NK-92 (cell line): ENCODE data around the gene GMPPA.

Experiments used
- DNase-seq: peaks from one replicate; lab custom pipeline; 2025; ENCODE audit not compliant: unreplicated experiment; lab: John Stamatoyannopoulos, UW

The GMPPA gene

DNA sequence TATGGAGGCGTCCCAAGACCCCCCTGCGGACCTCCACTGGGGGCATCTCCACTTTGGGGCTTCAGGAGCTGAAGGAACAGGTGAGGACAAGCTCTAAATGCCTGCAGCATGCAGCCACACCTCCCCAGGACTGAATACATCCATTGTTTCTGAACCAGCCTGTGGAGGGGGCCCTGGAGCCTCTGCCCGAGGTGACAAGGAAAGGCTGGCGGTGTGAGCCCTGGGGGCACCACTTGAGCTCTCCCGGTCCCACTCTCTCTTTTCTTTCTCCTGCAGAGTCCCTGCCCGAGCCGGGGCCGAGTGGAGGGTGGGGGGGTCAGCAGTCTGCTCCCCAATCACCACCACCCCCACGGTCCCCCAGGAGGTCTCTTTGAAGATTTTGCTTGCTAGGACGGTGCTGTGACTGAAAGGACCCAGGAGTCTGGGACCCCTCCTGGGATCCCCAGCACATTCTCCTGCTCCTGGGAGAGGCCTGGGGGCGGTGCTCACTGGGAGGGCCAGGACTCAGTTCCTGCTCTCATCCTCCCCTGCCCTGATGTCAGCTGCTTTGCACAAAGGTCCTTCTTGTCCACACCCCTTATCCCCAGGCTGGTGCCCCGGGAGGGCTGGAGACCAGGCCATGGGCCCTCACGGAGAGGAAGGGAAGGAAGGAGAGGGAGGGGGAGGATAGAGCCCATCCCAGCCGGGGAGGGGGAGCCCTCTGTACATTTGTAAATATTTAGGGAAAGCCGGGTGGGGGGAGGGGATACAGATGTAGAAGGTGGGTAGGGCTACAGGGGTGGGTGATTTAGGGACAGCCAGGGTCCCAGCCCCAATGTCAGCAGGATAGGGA lies 39.2 kb downstream of the GMPPA start:
- DNase-seq: no peak

DNA sequence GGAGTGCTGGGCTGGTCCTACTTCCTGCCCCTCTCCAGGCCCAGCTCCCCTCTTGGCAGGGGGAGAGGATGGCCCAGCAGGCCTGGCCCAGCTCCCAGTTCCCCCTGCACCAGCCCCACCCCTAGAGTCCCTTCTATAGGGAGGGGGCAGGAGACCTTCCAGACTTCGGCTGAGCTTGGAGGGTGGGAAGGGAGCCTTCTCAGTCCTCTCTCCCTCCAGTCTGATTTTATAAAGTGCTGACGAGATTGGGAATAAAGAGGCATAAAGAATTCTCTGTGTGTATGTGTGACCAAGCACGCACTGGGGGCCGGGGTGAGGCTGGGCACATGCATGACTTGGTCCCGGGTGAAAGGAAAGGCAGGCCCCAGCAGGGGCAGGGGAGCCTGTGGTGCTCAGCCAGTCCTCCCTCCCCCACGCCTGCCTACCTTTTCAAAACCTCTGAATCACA lies 39.8 kb downstream of the GMPPA start:
- no peak for DNase-seq

DNA sequence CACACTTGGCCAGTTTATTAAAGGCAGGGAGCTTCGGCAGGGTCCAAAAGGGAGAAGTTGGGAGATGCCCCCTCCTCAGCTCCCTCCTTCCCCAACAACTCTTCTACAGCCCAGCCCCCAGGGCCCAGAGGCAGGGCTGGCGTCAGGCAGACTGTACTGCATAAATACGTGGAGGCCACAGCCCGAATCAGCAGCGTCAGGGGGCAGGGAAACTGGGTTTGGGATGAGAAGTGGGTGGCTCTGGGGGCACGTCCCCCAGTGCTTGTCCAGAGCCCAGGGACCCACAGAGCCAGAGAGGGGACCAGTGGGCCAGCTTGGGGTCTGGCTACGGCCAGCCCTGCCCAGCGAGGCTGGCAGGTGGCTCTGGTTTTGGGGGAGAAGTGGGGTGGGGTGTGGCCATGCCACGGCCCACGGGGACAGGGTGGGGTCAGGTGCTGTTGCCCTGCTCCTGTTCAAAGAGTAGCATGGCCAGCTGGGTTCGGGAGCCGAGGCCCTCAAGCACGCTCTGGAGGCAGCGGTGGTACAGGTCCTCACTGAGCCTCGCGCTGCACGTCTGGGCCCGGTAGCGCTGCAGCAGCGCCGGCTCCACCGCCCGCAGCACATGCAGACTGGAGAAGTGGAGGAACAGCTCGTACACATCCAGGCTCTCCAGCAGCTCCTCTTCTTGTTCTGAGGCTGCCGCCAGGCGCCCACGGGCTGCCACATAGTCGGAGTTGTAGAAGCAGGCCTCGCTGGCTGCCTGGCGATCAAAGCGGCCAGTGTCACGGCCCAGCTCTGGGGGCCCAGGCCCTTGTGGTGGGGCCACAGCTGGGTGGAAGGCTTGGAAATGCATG lies 40.5 kb downstream of the GMPPA start:
- DNase-seq: no peak

DNA sequence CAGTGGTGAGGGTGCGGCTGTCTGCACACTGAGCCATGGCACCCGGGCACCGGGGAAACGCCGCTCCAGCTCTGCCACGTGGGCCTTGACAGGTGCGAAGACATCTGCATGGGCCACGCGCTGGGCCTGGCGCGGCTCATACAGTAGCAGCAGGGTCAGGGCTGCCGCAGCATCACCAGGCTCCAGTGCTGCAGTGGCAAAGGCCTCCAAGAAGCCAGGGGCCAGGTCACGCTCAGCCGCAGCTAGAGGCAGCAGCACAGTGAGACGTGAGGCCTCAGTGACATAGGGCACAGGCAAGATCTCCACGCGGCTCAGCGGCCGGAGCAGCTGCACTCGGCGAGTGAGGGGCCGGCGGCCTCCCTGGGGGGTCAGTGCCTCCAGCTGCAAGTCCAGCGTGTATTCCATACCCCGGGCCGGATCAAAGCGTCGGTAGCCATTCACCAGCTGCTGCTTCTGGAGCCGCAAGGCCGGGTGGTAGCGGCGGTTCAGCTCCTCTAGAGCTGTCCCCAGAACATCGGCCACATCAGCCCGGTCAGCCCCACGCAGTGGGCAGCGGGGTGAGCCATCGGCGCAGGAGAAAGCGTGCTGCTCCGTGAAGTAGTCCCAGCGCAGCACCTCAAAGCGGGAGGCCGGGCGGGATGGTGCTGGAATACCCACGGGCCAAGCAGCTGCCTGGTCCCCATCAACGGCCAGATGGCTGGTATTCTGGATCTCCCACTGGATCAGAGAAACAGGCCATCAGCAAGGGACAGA lies 41.4 kb downstream of the GMPPA start:
- DNase-seq: no peak

DNA sequence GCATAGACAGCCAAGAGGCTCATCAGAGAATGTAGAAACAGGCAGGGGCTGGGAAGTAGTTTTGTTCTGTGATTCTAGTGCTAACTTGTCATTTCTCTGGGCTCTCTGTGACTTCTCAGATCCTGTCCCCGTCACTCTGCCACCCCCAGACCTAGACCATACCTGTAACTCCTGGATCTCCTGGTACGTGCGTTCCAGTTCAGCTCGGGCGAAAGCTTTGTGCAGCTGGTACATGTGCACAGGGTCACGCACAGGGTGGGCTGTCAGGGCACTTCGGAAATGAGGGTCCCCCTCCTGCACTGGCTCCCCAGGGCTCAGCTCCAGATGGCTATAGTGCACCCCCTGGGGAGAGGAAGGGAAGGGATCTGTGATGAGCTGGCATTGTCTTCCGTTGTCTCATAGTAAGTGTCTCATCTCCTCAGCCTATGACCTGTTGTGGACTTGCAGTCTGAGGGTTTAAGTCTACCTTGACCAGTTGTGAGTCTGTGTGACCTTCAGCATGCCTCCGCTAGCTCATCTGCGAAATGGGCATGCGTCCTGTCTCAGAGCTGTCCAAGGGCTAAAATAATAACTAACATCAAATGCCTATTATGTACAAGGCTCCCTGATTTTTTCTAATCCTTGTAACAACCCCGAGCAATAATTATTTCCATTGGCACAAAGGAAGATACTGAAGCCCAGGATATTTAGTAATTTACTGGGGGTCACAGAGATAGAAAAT lies 42.3 kb downstream of the GMPPA start:
- DNase-seq: no peak

DNA sequence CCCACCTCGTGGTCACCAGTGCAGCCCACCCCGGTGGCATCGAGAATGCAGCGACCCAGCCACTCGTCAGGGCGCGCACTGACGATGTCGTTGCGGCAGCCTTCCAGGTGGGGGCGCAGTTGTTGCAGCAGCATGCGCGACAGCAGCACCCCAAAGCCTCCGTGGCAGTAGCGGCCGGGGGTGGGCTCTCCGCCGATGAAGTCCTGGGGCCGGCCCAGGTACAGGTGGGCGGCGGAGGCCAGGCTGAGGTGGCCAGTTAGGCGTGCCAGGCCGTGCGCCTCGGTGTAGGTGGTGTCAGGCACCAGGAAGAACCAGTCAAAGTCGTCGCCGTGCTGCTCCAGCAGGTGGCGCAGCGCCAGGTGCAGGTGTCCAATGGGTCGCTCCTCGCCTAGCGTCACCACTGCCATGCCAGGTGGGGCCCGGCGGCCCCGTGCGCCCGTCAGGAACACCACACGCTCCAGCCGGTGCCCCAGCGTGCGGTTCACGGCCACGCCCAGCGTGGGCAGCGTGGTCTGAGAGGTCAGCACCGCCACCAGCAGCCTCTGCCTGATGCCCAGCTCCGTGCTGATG lies 43.0 kb downstream of the GMPPA start:
- DNase-seq: peak; percentile 26

DNA sequence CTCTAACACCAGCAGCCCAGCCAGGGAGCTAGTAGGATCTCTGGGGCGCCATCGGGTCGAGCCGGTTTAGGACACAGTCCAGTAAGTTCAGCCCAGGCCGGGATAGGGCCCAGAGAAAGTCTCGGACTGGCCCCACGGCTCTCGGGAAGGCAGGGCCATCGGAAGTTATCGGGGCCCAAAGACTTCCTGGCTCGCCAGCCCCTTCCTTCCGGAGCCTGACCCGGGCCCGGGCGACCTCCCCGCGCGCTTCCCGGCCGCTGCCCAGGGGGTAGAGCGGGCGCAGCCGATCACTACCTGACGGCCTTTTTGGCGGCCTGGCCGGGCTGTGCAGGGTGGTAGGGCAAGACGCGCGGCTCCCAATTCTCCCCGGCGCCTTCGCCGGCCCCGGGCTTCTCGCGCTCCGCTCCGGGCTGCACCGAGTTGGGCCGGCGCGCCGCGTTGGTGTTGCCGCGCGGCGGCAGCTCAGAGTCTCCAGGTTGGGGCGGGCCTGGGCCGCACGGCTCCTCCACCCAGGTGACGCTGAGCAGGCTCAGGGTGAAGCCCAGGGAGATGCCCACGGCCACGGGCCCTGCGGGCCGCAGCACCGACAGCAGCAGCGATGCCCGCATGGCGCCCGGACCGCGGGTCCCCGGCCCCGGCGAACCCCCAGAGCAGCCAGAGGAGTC lies 44.4 kb downstream of the GMPPA start:
- DNase-seq: no peak

DNA sequence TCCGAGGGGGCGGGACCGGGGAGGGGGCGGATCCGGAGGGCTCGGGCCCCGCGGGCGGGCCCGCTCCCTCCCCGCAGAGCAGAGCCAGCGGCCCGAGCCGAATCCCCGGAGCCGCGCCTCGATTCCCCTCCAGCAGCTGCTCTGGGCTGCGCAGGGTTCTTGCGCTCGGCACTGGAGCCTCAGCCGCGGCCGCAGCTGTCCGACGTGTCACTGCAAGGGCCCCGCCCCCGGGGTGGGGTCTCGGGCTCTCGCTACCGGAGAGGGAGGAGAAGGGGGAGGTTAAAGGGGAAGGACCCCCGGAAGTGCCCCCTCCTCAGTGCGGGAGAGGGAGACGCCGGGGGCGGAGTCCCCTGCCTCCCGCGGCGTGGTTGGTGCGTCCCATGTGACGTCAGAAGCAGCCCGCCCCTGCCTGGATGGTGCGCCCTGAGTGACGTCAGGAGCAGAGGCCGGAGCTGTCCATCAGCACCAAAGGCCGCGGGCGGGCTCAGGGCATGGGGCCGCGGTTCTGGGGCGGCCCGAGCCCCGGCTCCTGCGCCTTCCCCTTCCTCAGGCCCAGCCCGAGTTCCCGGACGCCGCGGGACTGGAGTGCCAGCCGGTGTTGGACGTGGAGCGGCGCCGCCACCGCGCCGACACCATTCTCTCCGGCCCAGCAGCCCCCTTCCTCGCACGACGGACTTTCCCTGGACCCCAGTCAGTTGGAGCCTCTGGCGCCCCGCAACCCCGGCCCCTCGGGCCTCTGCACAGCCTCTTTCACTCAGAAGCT lies 45.1 kb downstream of the GMPPA start, which contains the start of the genes CHPF and TMEM198:
CHPF (minus strand) TSS at position 214 of the 763 bp plus-strand sequence. CDS start 271 bp downstream, outside the sequence.
TMEM198 (plus strand) TSS at position 433 of the 763 bp plus-strand sequence. CDS start 700 bp downstream, outside the sequence.
- DNase-seq: peak; percentile 53

DNA sequence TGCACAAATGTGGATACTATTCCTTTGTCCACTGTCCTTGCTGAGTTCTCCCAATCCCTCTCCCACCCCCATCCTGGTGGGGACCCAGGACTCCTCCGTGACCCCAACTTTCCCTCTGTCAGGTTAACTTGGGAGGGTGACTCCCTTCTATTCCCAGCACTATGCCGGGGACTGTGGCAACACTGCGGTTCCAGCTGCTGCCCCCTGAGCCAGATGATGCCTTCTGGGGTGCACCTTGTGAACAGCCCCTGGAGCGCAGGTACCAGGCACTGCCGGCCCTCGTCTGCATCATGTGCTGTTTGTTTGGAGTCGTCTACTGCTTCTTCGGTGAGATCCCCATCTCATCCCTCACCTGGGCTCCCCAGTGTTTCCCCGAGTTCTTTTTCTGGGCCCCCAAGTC lies 45.9 kb downstream of the GMPPA start:
- DNase-seq: no peak

DNA sequence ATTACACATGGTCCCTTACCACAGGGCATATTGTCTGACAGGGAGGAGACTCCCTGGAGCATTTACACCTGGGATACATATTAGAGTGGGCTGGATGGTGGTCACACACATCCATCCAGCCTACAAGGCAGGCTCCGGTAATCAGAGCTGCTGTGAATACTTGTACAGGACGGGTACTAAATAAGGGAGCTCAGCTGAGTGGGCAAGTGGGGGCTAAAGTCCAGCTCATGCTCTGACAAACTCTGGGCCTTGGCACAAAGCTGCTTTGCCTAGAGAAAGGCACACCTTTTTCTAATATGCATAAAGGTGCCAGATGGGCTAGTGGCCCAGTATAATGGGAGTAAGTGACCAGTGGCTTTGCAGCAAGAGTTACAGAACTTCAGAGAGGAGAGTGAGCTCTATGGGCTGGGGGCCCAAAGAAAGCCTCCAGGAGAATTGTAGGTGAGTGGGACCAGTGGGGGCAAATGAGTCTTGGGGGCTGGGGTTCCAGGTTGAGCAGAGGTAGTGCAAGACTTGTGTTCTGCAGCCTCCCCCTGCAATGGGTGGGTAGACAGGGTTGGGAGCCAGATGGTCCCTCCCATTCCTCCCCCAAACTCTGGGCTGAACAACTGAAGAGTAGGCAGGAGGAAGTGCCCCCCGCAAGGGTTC lies 46.7 kb downstream of the GMPPA start:
- DNase-seq: no peak

DNA sequence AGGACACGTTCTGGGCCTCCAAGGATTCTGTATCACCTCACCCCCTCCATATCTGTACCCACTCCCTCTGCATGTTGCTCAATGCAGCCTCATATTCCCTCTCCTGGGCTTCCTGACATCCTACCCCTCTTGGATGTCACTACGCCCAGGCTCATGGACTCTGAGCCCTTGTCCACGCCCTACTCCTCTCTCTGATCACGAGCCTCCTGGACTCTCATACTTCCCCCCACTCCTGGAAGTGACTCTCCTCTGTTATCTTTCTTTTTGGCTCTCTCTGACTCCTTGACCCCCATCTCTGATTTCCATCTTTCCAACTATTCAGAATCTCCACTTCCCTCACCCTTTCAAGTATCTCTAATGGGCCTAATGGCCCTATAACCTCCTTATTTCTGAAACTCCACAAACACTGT lies 47.3 kb downstream of the GMPPA start:
- no peak for DNase-seq

DNA sequence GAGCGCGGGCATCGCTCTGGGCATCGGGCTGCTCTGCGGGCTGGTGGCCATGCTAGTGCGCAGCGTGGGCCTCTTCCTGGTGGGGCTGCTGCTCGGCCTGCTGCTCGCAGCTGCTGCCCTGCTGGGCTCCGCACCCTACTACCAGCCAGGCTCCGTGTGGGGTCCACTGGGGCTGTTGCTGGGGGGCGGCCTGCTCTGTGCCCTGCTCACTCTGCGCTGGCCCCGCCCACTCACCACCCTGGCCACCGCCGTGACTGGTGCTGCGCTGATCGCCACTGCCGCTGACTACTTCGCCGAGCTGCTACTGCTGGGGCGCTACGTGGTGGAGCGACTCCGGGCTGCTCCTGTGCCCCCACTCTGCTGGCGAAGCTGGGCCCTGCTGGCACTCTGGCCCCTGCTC lies 48.9 kb downstream of the GMPPA start:
- no peak for DNase-seq

DNA sequence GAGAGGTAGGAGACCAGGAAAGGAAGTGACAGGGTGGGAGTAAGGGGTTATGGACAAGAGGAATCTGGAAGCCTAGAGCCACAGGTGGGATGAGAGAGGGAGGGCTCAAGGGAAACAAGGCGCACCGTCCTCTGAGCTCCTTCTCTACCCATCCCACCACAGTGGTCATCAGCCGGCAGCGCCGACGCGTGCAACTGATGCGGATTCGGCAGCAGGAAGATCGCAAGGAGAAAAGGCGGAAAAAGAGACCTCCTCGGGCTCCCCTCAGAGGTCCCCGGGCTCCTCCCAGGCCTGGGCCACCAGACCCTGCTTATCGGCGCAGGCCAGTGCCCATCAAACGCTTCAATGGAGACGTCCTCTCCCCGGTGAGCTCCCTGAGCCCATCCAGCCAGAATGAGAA lies 50.3 kb downstream of the GMPPA start:
- no peak for DNase-seq

DNA sequence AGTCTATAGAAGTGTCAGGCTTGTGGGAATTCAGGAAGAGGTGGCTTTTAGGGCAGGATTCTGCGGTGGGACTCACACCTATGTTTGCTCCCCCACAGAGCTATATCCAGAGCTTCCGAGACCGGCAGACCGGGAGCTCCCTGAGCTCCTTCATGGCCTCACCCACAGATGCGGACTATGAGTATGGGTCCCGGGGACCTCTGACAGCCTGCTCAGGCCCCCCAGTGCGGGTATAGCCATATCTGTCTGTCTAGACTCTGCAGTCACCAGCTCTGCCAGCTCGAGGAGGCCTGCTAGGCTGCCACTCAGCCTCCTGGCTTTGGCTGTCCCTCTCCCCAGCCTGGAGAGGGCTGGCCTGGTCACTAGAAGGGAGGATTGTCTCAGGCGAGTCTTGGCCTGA lies 50.9 kb downstream of the GMPPA start:
- no peak for DNase-seq

DNA sequence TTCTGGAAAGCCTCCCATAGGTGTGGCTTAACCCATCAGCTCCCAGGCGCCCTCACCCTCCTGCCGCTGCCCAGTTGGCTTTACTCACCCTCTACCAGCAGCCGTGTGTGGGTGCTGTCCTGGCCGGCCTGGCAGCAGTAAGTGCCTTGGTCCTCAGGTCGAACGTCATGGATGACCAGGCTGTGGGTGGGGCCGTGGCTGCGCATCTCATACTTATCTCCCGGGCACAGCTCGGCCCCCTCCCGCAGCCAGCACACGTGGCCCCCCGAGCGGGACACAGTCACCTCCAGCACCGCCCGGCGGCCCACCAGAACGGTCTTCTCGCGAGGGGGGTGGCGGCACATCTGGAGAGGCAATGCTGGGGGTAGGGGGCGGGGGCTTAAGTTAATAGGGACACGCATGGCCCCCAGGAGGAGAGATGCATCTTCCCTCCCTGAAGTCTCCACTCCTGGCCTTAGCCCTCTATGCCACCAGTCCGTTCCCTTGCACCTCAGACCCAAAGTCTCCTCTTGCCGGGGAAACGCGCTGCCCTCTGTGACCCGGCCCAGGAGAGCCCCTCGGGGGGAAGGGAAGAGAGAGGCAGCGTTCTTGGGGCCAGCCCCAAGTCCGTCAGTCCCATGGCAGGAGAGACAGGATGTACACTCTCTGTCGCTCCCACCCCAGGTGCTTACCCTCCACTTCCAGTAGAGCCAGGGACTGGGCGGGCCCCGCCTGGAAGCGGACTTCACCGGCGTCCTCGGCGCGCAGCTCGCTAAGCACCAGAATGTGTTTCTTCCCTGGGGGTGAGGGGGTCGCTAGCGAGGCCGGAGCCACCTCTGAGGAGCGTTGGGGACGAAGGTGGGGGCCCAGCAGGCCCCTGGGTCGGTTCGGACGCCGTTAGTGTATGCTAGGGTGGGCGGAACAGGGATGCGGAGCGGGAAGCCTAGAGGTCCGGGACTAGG lies 53.0 kb downstream of the GMPPA start:
- DNase-seq: no peak

DNA sequence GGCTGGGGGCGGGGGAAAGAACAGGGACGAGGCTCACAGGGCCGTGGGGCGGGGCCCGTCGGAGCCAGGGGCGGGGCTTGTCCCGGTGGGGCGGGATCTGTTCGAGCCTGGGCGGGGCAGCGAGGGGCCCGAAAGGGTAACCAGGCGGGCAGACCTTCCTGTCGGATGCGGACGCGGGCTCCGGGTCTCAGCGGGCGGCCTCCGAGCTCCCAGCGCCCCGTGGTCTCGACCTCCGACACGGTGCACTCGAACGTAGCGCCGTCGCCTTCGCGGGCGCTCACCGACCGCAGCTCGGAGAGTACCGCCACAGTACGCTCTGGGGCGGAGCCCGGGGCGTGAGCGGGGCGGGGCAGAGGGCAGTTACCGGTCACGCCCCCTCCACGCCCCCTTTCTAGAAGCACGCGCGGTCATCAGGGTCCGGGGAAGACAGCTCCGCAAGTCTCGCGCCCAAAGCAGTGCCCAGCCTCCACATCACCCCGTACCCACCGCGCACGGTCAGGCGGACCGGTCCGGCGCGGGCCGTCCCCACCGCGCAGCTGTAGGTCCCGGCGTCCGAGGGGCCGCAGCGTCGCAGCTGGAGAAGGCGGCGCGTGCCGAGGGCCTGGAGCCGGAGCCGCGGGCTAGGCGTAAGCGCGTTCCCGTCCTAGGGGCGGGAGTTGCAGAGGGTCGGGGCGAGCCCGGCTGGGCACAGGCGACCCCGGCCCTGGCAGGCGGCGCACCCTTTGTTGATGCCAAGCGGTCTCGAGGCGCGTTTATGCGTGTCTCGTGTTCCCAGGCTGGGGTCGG lies 53.9 kb downstream of the GMPPA start:
- DNase-seq: no peak

DNA sequence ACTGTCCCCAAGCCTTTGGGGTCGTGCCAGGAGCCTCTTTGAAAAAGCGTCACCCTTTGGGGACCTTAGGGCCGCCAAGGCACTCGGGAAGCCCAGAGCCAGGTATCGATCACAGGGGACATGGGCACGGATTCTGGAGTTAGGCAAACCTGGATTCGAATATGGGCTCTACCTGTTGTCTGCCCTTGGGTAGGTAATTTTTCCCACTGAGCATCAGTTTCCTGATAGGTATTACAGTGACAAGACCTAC lies 54.4 kb downstream of the GMPPA start:
- no peak for DNase-seq
